HG02884 (cell line): ENCODE data around the gene ACYP2.

Source experiments
- ATAC-seq: cut with Tn5 transposase; IDR thresholded peaks from one replicate; pipeline ENCODE4 v1.9.1; 2021; ENCODE audit warnings: mild to moderate bottlenecking, moderate library complexity; ENCODE audit not compliant: unreplicated experiment

The ACYP2 gene

GRCh38 chr2:54148391-54148790, 33.0 kb downstream of the ACYP2 start:
- no peak for ATAC-seq

GRCh38 chr2:54149638-54150441, 34.4 kb downstream of the ACYP2 start:
- no peak for ATAC-seq

GRCh38 chr2:54158311-54158710, 42.9 kb downstream of the ACYP2 start:
- ATAC-seq = no peak

GRCh38 chr2:54161660-54162424, 46.4 kb downstream of the ACYP2 start:
- ATAC-seq = no peak

- no peak for ATAC-seq
Measured at GRCh38 chr2:54164106-54164505, 48.7 kb downstream of the ACYP2 start.

- no peak for ATAC-seq
Measured at GRCh38 chr2:54166121-54166773, 50.8 kb downstream of the ACYP2 start.

GRCh38 chr2:54176577-54176976, 61.2 kb downstream of the ACYP2 start:
- ATAC-seq = no peak

- ATAC-seq = no peak
Measured at GRCh38 chr2:54183281-54183680, 67.9 kb downstream of the ACYP2 start.

GRCh38 chr2:54183972-54184371, 68.6 kb downstream of the ACYP2 start:
- no peak for ATAC-seq

GRCh38 chr2:54185105-54185504, 69.7 kb downstream of the ACYP2 start:
- ATAC-seq = no peak

GRCh38 chr2:54187331-54187730, 71.9 kb downstream of the ACYP2 start:
- no peak for ATAC-seq

GRCh38 chr2:54189539-54189938, 74.1 kb downstream of the ACYP2 start:
- no peak for ATAC-seq

GRCh38 chr2:54191361-54192135, 76.1 kb downstream of the ACYP2 start:
- ATAC-seq = no peak

GRCh38 chr2:54194761-54195750, 79.6 kb downstream of the ACYP2 start:
- no peak for ATAC-seq

GRCh38 chr2:54196646-54197045, 81.2 kb downstream of the ACYP2 start:
- ATAC-seq = no peak

GRCh38 chr2:54204476-54204875, 89.1 kb downstream of the ACYP2 start:
- no peak for ATAC-seq

- no peak for ATAC-seq
Measured at GRCh38 chr2:54206596-54206995, 91.2 kb downstream of the ACYP2 start.

- ATAC-seq = no peak
Measured at GRCh38 chr2:54207666-54208195, 92.3 kb downstream of the ACYP2 start.
